Progenitor cell of endocrine pancreas (in vitro differentiated cells): Measurements from ENCODE around the gene SCNN1A. TPM values are rescaled to one million over a fixed set of nuclear protein-coding genes. Genes with fewer than 3 reads are reported as not detected.

ENCODE experiments used
- DNase-seq: peaks from one replicate; pipeline ENCODE4 v3.0.0; 2021; ENCODE audit warnings: low spot score; ENCODE audit not compliant: unreplicated experiment
- H3K27ac Mint-ChIP-seq: 2 replicates; pipeline ENCODE4 v1.8.0; 2021; ENCODE audit warnings: mild to moderate bottlenecking, moderate library complexity, mixed read lengths
- H3K27me3 Mint-ChIP-seq: 2 replicates; pipeline ENCODE4 v1.8.0; 2021; ENCODE audit warnings: mixed read lengths
- H3K36me3 Mint-ChIP-seq: 2 replicates; pipeline ENCODE4 v1.8.0; 2022; ENCODE audit warnings: mixed read lengths; ENCODE audit not compliant: insufficient read depth
- H3K4me1 Mint-ChIP-seq: 2 replicates; pipeline ENCODE4 v1.8.0; 2021; ENCODE audit warnings: low read depth, mixed read lengths
- H3K4me3 Mint-ChIP-seq: 2 replicates; pipeline ENCODE4 v1.8.0; 2021; ENCODE audit warnings: low read depth, mild to moderate bottlenecking, moderate library complexity, mixed read lengths
- H3K9me3 Mint-ChIP-seq: 2 replicates; pipeline ENCODE4 v1.8.0; 2021; ENCODE audit warnings: low read depth, mixed read lengths
- total RNA-seq: library from RNA; stranded (reverse); gene quantifications from 2 replicates; pipeline ENCODE4 v1.2.1, GENCODE V29; 2021
- TF ChIP-seq, protein P1 (sequence below): fragments of 200-600 bp; sonication (generic); IDR thresholded peaks from one replicate; pipeline ENCODE4 v1.5.0; 2021; ENCODE audit warnings: antibody characterized with exemption, mild to moderate bottlenecking; ENCODE audit not compliant: unreplicated experiment

Gene SCNN1A
- total RNA-seq, 1 donor from 2014 or later, result 14.3 TPM

DNA sequence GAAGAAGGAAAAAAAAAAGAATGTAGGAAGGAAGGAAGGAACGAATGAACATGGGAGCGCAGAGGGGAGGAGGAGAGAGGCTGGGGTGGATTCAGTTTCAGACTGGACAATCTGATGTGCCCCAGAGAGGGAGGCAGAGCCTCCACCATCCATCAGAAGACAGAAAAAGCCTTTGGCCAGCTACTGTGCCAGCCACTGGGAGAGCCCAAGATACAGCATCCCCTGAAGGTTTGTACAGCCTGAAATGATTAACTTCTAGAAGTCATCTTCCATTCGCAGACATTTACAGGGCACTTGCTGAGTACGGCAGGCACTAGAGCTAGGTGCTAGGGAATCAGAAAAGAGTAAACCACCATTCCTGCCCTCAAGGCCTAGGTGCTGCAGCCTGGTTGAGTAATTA is 55.9 kb downstream of the SCNN1A start:
- TF ChIP-seq, protein P1, sequence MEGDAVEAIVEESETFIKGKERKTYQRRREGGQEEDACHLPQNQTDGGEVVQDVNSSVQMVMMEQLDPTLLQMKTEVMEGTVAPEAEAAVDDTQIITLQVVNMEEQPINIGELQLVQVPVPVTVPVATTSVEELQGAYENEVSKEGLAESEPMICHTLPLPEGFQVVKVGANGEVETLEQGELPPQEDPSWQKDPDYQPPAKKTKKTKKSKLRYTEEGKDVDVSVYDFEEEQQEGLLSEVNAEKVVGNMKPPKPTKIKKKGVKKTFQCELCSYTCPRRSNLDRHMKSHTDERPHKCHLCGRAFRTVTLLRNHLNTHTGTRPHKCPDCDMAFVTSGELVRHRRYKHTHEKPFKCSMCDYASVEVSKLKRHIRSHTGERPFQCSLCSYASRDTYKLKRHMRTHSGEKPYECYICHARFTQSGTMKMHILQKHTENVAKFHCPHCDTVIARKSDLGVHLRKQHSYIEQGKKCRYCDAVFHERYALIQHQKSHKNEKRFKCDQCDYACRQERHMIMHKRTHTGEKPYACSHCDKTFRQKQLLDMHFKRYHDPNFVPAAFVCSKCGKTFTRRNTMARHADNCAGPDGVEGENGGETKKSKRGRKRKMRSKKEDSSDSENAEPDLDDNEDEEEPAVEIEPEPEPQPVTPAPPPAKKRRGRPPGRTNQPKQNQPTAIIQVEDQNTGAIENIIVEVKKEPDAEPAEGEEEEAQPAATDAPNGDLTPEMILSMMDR, result no peak
- Mint-ChIP-seq H3K4me3 (no peak overlapping the region), H3K9me3 (no peaks in the 10 kb centered on the region), H3K27me3 (no peaks in the 10 kb centered on the region), H3K36me3 (peaks cover 25% of the 10 kb centered on the region), H3K4me1 (peaks cover 15% of the 10 kb centered on the region), H3K27ac (no peak overlapping the region)
- no peak for DNase-seq

DNA sequence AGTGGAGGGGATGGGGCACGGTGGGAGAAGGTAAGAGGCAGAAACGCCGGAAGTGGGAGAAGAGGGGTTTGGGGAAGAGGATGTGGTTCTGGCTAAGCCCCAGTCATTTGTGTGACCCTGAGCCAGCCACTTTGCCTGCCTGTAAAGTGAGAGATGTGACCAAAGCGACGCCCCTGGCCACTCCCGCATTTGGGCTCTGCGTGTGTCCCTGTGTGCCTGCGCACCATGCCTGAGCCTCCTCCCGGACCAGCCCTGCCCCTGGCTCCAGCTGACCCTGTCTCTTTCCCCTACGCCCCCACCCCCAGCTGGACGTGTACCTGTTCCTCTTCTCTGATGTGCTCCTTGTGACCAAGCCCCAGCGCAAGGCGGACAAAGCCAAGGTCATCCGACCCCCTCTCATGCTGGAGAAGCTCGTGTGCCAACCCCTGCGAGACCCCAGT is 56.9 kb downstream of the SCNN1A start:
- TF ChIP-seq, protein P1, result no peak
- Mint-ChIP-seq H3K4me1 (peaks cover 8% of the 10 kb centered on the region), H3K36me3 (peaks cover 29% of the 10 kb centered on the region), H3K27me3 (no peaks in the 10 kb centered on the region), H3K27ac (no peak overlapping the region), H3K4me3 (no peak overlapping the region), H3K9me3 (no peaks in the 10 kb centered on the region)
- DNase-seq, result no peak

DNA sequence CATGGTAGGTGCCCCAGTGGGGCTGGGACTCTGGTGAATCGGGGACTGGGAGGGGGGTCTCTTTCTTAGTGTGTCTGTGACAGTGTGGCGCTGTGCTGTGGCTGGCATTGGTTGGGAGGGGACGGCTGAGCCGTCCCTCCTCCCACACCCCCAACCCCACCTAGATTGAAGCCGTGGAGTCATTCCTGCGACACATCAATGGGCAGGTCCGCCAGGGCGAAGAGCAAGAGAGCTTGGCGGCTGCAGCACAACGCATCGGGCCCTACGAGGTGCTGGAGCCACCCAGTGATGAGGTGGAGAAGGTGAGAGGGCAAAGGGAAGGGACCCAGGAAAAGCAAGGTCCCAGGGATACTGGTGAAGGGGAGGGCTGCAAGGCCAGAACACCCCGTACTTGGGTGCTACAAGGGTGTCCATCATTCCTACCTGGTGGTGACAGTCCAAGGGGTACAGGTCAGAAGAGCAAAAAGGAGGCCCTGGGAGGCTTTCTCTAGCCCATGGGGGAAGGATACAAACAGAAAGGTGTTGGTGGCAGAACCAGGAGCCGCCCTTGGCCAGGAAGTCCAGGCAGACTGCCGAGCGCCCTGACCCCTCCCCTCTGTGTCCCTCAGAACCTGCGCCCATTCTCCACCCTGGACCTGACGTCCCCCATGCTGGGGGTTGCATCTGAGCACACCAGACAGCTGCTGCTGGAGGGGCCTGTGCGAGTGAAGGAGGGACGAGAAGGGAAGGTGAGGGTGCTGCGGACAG is 57.5 kb downstream of the SCNN1A start:
- H3K27ac Mint-ChIP-seq, result no peak overlapping the region
- TF ChIP-seq, protein P1, result no peak
- H3K4me1 Mint-ChIP-seq, result peaks cover 4% of the 10 kb centered on the region
- H3K4me3 Mint-ChIP-seq, result no peak overlapping the region
- no peaks in the 10 kb centered on the region for H3K9me3 Mint-ChIP-seq
- peaks cover 31% of the 10 kb centered on the region for H3K36me3 Mint-ChIP-seq
- no peaks in the 10 kb centered on the region for H3K27me3 Mint-ChIP-seq
- no peak for DNase-seq

DNA sequence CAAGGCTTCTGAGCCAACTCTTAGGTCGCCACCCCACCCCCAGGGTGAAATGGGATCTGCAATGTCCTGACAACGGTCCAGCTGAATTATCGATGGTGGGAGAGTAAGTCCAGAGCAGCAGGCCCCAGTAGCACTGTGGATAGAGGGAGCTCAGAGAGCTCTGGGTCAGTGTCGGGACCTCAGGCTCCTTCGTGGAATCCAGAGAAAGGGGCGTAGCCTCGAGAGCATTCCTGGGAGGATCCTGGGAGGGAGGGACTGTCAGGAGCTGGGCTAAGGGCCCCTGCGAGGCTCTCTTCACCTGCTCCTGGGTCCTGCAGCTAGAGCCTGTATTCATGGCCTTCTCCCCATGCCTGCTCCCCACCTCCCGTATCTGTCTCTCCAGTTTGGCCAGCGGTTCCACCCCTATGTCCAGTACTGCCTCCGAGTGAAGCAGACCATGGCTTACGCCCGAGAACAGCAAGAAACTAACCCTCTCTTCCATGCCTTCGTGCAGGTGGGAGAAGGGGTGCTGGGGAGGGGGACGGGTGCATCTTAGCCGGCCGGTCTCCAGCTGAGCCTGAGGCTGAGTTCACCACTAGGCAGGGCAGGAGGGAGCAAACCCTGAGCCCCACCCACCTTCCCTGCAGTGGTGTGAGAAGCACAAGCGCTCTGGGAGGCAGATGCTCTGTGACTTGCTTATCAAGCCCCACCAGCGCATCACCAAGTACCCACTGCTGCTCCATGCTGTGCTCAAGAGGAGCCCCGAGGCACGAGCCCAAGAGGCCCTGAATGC is 58.3 kb downstream of the SCNN1A start:
- H3K4me1 Mint-ChIP-seq, result peaks cover 9% of the 10 kb centered on the region
- H3K27me3 Mint-ChIP-seq, result no peaks in the 10 kb centered on the region
- no peak overlapping the region for H3K4me3 Mint-ChIP-seq
- DNase-seq, result no peak
- no peak overlapping the region for H3K27ac Mint-ChIP-seq
- TF ChIP-seq, protein P1, result no peak
- H3K9me3 Mint-ChIP-seq, result no peaks in the 10 kb centered on the region
- H3K36me3 Mint-ChIP-seq, result peaks cover 33% of the 10 kb centered on the region

DNA sequence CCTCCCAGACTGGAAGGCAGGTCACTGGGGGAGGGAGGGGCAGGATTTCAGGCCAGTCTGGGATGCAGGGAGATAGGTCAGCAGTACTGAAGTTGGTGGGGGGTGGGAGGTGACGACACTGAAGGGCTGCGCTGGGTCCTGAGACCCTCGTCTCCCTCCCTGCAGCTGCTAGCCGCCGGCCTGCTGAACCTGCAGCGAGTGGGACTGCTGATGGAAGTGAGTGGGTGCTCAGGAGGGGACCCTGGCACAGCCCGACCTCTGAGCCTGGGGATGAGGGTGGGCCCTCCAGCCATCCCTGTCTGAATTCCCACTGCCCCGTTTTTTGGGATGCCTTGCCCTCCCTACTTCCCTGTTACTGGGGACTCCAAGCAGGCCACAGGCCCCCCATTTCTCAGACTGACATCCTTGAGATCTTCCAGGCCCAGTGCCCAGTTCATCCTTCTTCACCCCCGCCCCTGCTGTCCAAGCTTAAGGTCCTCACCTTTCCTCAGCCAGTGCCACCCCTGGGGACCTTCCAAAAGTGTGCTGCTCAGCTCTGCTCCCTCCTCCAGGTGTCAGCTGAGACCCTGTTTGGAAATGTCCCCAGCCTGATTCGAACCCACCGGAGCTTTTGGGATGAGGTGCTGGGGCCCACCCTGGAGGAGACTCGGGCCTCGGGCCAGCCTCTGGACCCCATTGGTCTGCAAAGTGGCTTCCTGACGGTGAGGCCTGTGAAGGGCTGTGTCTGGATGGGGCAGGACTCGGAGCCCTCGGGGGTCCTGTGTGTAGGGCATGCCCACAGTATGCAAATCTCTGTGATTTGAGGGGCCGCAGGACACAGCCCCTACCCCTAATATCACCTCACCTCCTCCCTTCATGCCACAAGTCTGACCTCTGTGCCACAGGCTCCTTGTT is 59.4 kb downstream of the SCNN1A start:
- TF ChIP-seq, protein P1, result no peak
- H3K4me1 Mint-ChIP-seq, result peaks cover 8% of the 10 kb centered on the region
- DNase-seq, result no peak
- H3K4me3 Mint-ChIP-seq, result no peak overlapping the region
- H3K36me3 Mint-ChIP-seq, result peaks cover 31% of the 10 kb centered on the region
- no peaks in the 10 kb centered on the region for H3K9me3 Mint-ChIP-seq
- no peak overlapping the region for H3K27ac Mint-ChIP-seq
- no peaks in the 10 kb centered on the region for H3K27me3 Mint-ChIP-seq
